ENCODE data around the gene PTPN14.

Gene PTPN14

DNA sequence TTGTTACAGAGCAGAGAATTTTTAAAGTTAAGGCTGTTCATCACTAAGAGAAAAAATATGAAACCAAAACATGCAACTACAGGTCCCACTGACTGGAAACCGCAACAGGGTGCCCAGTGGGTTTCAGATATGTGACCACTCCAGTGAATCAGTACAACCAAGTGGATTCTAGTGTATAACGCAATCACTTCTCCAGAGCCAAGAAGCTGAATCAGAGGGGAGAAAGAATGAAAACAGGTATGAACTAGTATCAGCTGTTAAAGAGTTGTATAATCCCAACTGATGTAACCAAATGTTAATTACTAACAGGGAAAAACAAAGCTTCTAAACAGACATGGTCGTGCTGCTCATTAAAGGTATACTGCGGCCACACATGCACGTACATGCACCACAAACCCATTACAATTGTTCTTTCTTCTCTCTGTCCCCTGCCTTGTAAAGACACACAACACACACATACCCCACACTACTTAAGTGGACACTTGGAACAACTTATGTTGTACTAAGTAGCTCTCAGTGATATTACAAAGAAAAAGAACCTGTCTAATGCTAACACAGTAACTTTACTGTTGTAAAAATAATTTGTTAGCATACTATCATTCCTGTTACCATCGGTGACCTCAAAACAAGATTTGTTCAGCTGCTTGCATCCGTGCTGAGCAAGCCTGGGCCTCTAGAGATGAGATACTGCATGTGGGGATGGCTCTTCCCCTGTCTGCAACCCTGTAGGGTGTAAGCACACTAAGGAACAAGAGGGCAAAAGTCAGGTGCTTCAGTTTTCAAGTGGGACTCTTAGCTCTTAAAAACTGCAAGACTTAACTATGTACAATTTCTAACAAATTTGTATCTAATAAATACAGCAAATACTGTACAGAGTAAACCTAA lies 74.2 kb downstream of the PTPN14 start:
- H3K4me3 ChIP-seq (ENCODE audit: low read depth, low read length): no peak overlapping the region
- TF ChIP-seq, protein P1, sequence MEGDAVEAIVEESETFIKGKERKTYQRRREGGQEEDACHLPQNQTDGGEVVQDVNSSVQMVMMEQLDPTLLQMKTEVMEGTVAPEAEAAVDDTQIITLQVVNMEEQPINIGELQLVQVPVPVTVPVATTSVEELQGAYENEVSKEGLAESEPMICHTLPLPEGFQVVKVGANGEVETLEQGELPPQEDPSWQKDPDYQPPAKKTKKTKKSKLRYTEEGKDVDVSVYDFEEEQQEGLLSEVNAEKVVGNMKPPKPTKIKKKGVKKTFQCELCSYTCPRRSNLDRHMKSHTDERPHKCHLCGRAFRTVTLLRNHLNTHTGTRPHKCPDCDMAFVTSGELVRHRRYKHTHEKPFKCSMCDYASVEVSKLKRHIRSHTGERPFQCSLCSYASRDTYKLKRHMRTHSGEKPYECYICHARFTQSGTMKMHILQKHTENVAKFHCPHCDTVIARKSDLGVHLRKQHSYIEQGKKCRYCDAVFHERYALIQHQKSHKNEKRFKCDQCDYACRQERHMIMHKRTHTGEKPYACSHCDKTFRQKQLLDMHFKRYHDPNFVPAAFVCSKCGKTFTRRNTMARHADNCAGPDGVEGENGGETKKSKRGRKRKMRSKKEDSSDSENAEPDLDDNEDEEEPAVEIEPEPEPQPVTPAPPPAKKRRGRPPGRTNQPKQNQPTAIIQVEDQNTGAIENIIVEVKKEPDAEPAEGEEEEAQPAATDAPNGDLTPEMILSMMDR (IDR thresholded peaks at IDR 0.05; ENCODE audit: low read depth, low read length): no peak

DNA sequence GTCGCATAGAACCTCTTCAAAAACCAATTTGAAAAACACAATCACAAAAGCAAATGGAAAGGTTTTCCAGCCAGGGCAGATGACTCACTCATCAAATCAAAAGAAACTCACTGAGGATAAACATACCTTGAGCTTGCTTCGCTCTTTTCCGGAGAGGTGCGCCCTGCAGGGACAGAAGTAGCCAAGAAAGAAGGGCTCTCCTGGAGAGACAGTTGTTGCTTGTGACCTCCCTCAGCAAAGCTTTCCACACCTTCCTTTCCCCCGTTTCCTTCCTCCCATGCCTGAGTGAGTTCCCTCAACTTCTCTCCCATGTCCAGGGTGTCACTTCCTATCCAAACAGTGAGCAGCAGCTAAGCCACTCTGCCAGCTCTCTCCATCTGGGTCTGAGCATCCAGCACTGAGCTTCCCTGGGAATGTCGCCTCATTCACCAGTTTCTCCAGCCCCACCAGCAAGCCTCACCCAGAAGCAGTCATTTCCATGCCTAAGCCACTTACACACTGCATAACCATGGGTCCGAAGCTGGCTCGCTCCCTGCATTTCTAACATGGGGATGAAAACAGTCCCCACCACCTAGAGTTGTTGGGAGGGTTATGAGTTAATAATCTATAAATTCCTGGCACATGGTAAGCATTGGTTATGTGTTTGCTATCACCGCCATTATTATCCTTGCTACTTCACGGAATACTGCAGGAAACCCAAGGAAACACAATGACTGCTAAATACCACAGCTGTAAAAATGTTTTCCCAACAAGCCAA lies 75.0 kb downstream of the PTPN14 start:
- TF ChIP-seq, protein P1 (IDR thresholded peaks at IDR 0.05; ENCODE audit: low read depth, low read length): no peak
- H3K4me3 ChIP-seq (ENCODE audit: low read depth, low read length): no peak overlapping the region

DNA sequence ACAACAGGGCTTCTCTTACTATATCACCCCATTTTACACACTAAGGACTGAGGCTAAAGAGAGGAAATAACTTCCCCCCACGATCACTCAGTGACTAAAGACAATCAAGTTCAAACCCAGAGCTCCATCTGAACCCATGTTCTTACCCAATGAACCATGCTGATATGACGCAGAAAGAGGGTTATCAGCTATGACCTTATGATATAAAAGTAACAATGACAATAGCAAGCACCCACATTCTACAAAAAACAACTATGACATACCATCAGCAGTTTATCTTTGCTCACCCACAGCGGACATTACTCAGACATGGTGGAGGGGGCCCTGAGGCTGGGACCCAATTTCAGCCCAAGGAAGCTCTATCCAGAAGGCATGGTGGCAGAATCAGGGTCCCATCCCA lies 75.7 kb downstream of the PTPN14 start:
- no peak overlapping the region for H3K4me3 ChIP-seq (ENCODE audit: low read depth, low read length)
- TF ChIP-seq, protein P1 (IDR thresholded peaks at IDR 0.05; ENCODE audit: low read depth, low read length): no peak

DNA sequence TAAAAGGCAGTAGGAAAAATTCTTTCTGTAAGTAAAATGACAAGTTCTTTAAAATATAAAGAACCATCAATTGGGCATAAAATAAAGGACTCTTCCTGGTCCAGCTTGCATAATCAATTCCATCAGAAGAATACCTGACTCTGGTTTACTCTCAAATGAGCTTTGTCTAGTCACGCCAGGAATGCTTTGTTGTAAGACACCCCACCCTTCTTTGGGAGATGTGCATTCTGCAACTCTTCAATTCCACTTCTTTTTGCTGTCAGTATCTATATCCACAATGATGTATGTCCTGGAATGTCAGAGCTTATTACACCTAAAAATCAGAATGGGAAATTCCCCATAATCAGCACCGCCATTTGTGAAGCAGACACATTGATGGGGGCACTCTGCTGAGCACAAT lies 76.1 kb downstream of the PTPN14 start:
- TF ChIP-seq, protein P1 (IDR thresholded peaks at IDR 0.05; ENCODE audit: low read depth, low read length): no peak

DNA sequence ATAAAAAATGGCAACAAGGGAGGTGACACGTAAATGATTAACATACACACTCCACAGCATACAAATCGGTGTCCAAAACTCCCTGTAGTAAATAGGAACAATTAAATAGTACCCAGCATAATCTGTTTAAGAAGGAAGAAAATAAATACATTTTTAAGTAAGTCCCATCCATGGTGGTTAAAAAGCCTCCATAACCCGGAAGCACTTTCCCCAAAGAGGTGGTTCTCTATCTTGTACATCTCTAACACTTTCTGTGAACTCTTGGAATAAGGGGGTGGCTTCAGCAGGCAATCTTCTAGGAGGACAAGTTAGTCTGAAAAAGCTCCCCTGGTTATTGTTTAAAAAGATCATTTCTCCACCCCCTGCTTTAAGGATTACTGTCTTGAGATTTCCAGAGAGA lies 76.9 kb downstream of the PTPN14 start:
- TF ChIP-seq, protein P1 (IDR thresholded peaks at IDR 0.05; ENCODE audit: low read depth, low read length): no peak

More for the DNA sequence above, 76.1 kb downstream of the PTPN14 start:
- no peak overlapping the region for H3K4me3 ChIP-seq (ENCODE audit: low read depth, low read length)

DNA sequence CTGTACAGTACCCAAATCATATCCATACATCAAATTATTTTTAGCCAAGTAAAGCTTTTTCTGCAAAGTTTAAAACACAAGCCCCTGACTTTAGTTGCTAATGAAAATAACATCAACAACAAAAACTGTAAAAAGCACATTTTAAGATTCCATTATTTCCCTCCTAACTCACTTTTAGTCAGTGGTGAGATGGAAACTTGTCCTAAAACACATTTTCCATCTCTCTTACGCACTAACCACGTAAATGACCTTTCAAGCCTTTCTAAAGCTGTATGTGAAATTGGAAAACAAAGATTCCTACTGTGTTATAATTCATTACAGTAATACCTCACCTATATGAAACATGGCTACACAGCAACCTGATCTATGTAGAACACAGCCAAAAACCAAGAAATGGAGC lies 77.5 kb downstream of the PTPN14 start:
- no peak overlapping the region for H3K4me3 ChIP-seq (ENCODE audit: low read depth, low read length)
- TF ChIP-seq, protein P1 (IDR thresholded peaks at IDR 0.05; ENCODE audit: low read depth, low read length): no peak

More for the DNA sequence above, 76.9 kb downstream of the PTPN14 start:
- H3K4me3 ChIP-seq (ENCODE audit: low read depth, low read length): no peak overlapping the region

DNA sequence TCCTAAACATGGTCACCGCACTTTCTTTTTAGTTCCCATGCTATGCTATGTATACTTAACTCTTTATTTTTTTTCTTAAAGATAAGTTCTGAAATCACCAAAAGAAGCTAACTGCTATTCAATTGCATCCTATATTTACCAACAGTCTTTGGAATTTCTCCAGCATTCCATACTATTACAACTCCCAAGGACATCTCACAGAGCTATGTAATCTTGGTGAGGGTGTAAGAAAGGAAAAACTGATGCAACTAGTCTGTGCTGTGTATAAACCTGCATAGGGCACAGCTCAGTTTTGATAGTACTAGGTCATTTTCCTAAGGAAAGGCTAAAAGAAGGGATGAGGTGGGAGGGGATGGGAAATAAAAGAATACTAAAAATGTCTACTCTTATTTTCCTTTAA lies 78.0 kb downstream of the PTPN14 start:
- no peak overlapping the region for H3K4me3 ChIP-seq (ENCODE audit: low read depth, low read length)
- TF ChIP-seq, protein P1 (IDR thresholded peaks at IDR 0.05; ENCODE audit: low read depth, low read length): no peak

Data from WI38 (cell line).